Ramos (cell line): Measurements from ENCODE around the gene USP12.
"Not testable (repeated sequence)": the region's sequence is repeated elsewhere in the genome, so short reads cannot be mapped to it uniquely, and the experiment has no call there.

ENCODE experiments used
- in situ Hi-C: fragments of 300-500 bp; cut with MboI; formaldehyde crosslinking; loops from one replicate; pipeline ENCODE4 v1.14.3; 2022; ENCODE audit warnings: low sequenced_read_pairs; ENCODE audit not compliant: unreplicated experiment

USP12 gene

DNA sequence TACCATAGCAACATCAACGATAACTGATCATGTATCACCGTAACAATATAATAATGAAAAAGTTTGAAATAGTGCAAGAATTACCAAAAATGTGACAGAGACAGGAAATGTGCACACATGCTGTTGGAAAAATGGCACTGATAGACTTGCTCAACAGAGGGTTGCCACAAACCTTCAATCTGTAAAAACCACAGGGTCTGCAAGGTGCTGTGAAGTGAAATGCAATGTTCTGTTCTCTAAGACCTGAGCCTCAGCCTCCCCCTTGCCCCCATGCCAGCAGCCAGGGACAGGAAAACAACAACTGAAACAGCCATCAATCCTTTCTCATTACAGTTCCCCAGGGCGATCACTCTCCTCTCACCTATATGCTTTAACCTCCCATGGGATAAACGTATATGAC lies 88.4 kb downstream of the USP12 start:
- in situ Hi-C loops: no loop called here

DNA sequence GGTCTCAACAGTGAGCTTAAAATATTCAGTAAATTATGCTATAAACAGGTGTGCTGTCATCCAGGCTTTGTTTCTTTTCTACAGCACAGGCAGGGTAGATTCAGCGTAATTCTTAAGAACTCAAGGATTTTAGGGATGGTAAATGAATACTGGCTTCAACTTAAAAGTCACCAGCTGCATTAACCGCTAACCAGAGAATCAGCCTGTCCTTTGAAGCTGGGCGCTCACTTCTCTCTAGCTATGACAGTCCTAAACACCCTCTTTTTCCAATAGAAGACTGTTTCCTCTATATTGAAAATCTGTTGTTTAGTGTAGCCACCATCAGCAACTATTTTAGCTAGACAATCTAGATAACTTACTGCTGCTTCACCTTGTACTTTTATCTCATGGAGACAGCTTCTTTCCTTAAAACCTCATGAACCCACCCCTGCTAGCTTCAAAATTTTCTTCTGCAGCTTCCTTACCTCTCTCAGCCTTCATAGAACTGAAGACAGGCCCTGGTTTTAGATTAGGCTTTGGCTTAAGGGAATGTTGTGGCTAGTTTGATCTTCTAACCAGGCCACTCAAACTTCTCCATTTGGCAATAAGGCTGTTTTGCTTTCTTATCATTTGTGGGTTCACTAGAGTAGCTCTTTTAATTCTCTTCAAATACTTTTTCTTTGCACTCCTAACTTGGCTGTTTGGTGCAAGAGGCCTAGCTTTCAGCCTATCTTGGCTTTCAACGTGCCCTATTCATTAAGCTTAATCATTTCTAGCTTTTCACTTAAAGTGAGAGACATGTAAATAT lies 89.5 kb downstream of the USP12 start:
- in situ Hi-C loops: no loop called here

DNA sequence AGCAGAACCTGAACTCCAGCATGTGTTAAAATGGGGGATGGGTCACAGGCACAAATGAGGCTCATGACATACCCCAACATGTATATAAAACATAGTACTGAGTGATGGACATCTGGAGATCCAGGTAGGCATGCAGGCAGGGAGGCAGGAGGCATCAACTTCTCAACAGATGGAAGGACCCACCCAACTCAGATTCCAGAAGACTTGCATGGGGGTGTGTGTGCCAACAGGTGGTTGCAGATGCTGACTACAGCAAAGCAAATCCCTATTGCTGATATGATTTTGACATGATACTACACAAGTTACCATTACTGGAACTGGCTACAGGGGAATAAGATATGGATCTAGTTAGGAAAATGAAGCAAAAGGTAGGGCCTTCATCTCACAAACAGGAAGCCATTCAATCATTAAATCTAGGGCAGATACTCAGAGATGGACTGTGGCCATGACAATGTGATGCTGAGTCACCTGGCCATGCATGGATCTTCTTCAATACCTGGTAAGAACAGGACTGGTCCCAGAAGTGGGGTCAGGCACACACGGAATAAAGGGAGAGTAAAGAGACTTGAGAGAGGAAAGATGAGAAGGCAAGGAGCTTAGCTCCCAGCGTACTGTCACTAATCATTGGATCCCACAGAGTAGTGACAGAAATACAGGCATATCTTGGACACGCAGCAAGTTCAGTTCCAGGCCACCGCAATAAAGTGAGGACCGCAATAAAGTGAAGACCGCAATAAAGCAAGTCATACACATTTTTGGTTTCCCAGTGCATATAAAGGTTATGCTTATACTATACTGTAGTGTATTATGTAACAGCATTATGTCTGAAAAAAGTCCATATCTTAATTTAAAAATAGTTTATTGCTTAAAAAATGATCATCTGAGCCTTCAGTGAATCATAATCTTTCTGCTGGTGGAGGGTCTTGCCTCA lies 91.3 kb downstream of the USP12 start:
- in situ Hi-C loops: no loop called here

DNA sequence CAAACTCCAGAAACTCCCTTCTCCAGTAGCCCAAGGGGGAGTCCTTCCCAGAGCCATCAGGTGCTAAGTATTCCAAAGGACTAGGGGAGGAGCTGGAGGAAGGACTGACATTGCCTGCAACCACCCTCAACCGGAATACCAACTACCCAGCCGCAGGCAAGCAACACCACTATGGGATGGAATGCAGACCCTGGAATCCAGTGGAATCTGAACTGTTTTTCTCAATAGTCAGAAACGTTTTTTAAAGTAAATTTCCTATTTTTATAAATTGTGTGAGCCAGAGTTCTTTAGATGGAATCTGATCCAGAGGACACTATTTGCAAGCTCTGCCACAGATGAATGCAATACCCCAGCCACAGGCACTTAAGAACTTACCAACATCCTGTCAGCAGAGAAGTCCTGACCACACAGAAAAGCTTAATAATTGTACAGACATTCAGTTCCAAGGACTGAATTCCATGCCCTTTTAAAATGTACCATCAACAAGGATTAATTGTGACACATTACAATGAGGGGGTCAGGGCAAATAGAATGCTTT lies 92.1 kb downstream of the USP12 start:
- in situ Hi-C loops: no loop called here

DNA sequence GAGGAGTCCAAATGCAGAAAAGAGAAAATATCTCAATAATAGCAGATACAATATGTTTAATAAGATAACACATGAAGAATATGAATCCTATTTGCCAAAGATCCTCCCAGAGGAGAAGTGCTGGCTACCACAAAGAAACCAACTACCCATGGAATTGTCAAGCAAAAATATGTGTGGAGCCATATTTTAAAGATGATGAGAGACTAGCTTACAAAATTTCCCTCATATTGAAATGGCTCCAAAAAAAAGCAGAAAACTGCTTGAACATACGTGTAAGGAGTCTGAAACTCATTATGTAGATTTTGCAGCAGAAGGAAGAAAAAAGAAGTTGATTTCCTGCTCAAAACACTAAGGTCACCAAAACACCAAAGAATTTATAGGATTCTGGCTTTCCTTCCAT lies 94.2 kb downstream of the USP12 start:
- in situ Hi-C loops: no loop called here

DNA sequence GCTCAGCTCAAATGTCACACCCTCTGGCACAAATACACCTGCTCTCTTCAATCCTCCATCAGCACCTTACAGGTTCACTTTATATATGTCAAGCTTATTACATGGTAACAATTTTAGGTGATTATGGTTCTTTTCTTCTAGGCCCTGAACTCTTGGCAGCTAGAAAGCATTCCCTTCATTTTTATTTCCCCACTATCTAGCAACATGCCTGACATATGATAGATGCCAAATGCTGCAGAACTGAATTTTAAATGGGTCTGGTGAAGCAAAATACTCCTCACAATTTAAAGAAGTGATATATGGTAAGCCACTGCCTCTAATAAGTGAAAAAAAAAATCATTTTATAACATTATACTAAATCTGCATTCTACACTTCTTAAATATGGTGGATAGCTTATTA lies 95.2 kb downstream of the USP12 start:
- in situ Hi-C loops: no loop called here

DNA sequence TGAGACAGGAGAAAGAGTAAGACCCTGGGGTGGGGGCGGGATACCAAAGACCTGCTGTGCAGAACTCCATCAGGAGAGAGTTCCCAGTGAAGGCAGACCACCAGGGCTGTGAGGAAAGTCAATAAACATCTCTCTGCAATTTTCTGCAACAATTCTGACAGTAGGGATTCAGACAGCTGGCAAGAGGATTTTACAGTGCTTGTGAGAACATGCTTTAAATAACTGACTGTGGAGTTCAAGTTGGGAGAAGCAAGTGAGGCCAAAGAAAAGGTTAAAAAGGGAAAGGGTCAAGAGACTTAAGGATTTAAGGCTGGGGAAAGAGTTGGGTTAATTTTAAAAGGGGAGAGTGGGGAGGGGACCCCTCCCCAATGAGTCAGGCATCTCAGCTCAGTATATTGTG lies 98.4 kb downstream of the USP12 start:
- in situ Hi-C loops: no loop called here

DNA sequence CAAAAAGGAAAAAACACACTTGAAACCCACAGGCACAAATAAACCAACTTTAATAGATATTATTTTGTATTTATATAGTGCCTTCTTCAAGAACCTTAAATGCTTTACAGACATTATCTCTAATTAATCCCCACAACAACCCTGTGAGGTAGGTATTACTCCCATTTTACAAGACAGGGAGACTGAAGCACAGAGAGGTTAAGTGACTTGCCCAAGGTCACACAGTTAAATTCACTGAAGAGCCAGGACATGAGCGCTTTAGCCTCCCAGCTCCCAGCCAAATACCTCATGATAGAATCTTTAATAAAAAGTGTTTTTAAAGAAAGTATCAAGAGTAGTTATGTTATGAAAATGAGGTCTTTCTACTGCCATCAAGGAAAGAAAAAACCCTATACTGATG lies 105.5 kb downstream of the USP12 start:
- in situ Hi-C loops: not testable (repeated sequence)

DNA sequence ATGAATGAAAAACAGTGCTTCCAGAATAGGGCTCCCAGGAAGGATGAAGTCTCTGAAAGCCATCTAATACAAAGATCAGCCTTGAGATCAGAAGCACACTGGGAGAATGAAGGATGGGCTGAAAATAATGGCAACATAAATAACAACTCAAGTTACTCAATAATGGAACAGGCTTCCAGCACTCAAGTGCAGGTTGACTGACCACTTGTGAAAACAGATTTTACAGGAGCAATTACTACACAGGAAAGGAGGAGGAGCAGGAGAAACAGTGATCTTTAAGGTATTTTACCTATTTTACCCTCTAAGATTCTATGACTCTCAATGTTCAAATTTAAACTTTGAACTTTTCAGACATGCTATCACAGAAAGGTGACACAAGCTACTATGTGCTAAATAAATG lies 106.0 kb downstream of the USP12 start:
- in situ Hi-C loops: no loop called here

DNA sequence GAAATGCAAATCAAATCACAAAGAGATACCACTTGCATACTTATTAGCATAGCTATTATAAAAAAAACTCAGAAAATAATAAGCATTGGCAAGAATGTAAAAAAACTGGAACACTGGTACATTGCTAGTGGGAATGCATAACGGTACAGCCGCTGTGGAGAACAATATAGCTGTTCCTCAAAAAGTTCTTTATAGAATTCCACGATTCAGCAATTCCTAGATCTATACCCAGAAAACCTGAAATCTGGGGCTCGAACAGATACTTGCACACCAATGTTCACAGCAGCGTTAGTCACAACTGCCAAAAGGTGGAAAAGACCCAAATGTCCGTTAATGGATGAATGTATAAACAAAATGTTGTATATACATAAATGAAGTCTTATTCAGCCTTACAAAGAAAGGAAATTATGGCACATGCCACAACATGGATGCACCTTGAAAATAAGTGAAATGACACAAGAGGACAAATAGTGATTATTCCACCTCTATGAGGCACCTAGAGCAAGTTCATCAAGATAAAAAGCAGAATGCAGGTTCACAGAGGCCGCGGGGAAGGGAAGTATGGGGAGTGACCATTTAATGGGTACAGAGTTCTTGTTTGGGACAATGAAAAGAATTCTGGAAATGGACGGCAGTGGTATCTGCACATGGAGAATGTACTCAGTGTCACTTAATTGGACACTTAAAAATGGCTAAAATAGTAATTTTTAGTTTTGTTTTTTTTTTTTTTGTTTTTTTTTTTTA lies 107.2 kb downstream of the USP12 start:
- in situ Hi-C loops: no loop called here

DNA sequence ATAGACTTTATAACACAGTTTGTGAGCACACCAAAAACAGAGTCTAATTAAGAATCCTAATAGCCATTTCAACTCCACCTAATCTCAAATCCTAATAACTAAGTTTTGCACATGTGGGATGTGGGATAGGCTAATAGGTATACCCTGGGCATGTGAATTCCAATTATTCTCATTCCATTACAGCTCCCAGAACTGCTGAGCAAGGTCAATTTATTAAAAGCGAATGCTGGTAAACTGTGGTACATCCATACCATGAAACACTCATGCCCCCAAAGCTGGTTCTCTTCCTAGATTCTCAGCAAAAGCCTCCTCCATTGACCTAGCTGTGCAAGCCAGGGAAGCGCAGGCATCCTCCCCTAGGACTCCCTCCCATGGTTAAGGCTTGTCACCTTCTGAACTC lies 113.8 kb downstream of the USP12 start:
- in situ Hi-C loops: no loop called here

DNA sequence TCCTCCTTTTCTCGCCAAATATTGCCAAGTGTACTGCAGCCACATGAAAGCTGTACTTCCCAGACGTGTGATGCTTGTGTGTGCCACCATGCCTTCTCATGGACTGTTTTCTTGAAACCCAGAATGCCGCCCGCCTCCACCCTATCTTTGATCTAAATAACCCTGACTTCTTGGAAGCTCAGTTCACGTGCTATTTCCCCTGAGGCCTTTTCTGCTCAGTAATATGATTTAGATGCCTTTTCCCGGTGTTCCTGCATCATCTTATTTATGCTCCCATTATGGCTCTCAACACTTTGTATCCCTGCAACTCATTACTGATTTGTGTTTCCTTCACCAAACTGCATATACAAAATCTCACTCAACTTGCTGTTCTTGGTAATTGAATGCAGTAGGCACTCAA lies 116.1 kb downstream of the USP12 start:
- in situ Hi-C loops: no loop called here

DNA sequence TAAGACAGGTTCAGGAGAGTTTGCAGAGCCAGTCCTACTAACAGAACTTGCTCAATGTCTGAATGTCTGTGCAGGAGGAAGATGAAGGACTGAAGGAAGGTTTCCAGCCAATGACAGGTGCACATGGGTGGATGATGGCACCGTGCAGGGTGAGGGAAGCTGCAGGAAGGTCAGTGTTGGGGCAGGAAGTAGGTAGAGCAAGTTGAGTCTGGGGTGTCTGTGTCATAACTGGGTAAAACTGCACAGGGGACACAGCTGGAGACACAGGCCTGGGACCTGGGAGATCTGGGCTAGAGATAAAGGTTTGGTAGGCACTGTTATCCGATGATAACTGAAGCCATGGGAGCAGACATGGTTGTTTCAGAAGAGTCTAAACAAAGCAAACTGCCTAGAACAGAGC lies 116.9 kb downstream of the USP12 start:
- in situ Hi-C loops: no loop called here

DNA sequence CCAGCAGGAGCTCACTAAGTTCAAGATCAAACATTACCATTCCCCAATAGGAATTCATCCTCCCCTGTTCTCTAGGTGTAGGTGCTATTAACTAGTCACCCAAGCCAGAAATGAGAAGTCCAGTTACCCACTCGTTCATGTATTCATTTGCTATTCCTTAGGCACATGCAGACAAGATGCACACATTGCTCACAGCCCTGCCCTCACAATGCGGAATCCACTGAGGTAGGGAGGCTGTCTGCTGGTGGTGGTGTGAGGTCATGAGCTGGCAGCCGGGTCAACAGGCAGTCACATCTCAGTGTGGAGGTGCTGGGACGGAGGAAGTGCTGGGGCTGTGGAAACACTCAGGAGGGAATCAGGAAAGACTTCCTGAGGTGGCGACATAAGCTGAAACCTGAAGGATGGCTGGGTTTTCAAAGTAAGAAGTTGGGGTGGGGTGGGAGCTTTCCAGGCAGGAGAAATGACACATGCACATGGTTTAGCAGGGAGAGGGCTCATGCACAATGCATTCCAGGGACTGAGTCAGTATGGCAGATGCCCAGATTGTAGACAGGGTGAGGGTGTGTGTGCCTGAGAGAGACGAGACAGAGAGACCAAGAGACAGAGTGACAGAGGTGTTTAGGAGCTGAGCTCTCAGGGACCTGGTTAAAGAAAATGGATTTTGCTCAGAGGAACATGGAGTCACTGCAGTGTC lies 117.6 kb downstream of the USP12 start:
- in situ Hi-C loops: no loop called here

DNA sequence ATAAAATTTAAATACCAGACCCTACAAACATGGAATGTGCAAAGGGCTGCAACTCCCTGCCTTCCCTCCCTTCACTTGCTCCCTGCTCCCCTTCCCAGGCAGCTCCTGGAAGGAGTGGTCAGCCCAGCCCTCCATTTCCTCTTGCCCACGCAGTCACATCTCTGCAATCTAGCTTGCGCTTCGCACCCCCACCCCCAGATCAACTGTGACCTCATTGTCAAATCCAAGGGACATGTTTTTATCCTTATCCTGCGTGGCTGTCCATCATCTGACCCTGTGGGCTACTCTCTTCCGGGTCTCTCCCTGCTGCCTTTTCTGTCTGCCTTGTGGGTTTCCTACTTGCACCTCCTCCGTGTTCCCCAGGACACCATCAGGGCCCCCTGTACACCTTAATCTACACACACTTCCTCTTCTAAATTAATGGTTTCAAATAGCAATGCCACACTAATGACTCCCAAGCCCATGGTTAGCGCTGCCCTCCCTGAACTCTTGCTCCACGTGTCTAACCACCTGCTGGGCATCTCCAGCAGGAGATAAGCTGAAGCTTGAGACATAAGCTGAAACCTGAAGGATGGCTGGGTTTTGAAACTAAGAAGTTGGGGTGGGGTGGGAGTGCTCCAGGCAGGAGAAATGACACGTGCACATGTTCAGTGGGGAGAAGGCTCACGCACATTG lies 118.3 kb downstream of the USP12 start:
- in situ Hi-C loops: no loop called here

DNA sequence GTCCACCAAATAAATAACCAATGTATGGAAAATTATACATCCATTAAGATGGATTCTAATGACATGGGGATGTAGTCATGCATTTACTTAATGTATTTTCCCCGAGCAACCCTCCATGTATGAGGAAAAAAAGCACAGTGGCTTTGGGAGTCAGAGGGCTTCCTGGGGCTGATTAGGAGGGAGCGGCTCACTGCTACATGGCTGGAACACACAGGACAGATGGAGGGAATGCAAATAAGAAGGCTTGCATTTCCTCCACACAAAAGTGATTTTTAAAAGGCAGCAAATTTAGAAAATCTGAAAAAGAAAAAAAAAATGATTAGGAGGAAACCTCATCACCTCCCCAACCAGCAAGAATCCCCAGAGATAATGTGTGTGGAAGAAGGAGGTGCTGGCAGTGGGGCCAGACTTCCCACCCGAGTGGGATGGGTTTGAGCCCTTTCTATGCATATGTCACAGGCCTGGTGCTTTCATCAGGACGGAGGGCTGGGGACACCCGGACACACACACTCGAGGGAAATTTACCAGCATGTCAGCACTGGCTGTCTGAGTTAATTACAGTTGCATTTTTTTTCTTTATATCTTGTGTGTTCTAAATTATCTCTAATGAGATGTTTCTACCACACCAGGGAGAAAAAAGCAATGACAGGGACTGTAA lies 118.9 kb downstream of the USP12 start:
- in situ Hi-C loops: no loop called here

DNA sequence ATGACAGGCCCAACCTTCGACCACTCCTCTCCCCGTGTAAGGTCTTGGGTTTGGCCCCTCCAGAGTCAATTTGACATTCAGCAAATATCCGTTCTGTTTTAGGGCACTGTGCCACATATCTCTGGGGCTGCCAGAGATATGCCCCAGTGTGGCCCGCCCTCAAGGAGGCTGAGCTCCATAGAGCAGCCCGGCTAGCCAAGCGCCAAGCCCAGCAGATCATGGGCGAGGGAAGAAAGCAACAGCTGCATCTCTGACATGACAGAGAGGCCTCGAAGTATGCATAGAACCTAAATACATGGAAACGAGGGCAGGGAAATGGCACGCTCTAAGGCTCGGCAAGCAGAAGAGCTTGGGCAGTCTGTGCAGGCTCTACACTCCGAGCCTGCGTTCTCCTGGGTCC lies 124.5 kb downstream of the USP12 start:
- in situ Hi-C loops: no loop called here

DNA sequence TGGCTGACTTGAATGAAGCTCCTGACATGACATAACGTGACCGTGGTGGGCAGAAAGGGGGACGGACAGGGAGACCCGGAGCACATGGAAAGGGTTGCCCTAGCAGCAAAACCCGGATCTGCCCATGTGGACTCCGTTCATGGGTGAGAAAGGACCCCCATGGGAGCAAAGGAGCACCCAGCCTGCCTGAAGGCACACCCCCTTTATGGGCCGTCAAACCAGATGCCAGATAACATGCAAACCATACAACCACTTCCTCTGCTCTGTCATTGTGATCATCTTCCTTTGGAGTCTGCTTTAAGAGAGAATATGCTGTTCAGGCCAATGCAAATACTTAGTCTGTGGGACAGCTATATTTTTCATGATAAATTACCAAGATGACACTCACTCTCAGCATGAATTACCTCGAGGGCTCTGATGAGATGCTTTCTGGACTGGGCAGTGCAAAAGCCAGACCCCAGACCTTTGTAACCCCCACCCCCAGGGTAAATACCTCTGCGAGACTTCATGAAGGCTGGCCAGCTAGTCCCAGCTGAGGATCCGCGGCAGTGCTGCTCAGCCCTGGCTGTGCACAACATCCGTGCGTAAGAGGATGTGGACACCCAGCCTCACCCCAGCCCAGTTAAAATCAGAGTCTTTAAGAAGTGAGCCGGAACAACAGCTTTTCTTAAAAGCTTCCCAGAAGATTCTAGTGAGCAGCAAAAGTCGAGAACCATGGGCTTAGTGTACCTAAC lies 126.6 kb downstream of the USP12 start:
- in situ Hi-C loops: no loop called here
